Activated gamma-delta T cell treated with Interleukin-2 at 50 U/mL for 16 hours (primary cell): ENCODE results near the gene USP6.
"Not testable (repeated sequence)": the region's sequence is repeated elsewhere in the genome, so short reads cannot be mapped to it uniquely, and the experiment has no call there.

ENCODE experiments used
- DNase-seq: peaks from one replicate; pipeline ENCODE4 v3.0.0-alpha.2; 2020

USP6 gene

GRCh38 chr17:5136580-5137412 is 21.0 kb downstream of the USP6 start:
- not testable (repeated sequence) for DNase-seq

DNA sequence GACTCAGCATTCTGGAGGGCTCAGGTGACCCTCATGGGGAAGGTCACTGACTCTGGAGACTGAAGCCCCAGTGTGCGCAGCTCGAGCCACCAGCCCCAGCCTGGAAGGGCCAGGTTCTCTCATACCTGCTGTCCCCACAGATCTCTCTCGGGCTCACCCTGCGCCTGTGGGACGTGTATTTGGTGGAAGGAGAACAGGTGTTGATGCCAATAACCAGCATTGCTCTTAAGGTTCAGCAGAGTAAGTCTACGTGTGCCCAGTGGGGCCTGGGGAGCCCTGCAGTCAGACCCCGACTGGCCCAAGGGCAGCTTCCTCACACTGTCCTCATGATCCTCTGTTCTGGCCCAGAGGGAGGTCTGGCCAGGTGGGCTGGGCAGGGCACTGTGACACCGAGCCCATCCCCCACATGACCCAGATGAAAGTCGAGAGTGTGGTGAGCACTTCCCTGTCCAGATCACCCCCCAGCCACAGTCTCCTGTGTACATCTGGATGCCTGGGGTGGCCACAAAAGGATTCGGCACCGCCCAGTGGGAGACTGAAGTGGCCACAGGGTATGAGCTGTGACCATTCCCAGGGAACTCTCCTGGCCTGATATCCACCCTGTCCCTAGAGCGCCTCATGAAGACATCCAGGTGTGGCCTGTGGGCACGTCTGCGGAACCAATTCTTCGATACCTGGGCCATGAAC is 21.8 kb downstream of the USP6 start:
- DNase-seq: not testable (repeated sequence)

- not testable (repeated sequence) for DNase-seq
Measured at GRCh38 chr17:5138198-5138544, 22.3 kb downstream of the USP6 start.

DNA sequence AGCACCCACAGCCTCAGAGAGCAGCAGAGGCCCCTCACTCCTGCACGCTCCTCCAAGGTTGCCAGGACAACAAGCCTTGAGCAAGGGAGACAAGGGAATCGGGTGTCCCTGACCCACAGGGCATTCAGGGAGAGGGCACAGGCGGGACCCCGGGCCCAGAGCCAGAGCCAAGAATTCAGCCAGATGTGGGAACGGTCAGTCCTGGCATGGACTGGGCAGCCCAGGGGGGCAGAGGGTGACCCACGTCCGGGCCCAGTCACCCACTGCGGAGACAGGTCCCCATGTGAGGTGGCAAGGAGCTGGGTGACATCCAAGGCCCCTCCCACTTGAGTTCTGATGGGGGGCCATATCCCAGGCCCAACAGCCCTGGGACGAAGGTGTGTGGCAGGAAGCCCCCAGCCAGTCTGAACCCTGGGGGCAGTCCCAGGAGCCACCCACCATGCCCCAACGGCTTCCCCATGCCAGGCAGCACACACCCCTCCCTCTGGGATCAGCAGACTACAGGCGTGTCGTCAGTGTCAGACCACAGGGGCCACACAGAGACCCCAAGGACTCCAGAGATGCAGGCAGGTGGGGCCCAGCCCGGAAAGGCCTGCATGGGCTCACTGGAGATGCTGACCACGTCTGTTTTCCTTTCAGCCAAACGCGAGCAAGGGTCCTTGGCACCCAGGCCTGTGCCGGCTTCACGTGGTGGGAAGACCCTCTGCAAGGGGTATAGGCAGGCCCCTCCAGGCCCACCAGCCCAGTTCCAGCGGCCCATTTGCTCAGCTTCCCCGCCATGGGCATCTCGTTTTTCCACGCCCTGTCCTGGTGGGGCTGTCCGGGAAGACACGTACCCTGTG is 23.0 kb downstream of the USP6 start:
- no peak for DNase-seq

DNA sequence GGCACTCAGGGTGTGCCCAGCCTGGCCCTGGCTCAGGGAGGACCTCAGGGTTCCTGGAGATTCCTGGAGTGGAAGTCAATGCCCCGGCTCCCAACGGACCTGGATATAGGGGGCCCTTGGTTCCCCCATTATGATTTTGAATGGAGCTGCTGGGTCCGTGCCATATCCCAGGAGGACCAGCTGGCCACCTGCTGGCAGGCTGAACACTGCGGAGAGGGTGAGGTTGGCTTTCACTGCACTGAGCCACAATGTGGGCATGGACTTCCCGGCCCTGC is 23.6 kb downstream of the USP6 start:
- no peak for DNase-seq

DNA sequence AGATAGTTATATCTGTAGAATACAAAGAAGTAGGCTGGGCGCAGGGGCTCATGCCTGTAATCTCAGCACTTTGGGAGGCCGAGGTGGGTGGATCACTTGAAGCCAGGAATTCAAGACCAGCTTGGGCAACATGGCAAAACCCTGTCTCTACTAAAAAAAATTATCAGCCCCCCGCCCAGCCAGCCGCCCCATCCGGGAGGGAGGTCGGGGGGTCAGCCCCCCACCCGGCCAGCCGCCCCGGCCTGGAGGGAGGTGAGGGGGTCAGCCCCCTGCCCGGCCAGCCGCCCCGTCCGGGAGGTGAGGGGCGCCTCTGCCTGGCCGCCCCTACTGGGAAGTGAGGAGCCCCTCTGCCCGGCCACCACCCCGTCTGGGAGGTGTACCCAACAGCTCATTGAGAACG is 27.0 kb downstream of the USP6 start:
- not testable (repeated sequence) for DNase-seq

- not testable (repeated sequence) for DNase-seq
Measured at GRCh38 chr17:5146122-5146521, 30.3 kb downstream of the USP6 start.

DNA sequence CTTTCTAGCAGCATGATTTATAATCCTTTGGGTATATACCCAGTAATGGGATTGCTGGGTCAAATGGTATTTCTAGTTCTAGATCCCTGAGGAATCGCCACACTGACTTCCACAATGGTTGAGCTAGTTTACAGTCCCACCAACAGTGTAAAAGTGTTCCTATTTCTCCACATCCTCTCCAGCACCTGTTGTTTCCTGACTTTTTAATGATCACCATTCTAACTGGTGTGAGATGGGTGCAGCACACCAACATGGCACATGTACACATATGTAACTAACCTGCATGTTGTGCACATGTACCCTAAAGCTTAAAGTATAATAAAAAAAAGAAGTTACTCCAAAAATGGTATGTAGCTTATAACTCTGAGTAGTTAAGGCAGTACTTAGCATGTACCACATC is 44.9 kb downstream of the USP6 start:
- not testable (repeated sequence) for DNase-seq

DNA sequence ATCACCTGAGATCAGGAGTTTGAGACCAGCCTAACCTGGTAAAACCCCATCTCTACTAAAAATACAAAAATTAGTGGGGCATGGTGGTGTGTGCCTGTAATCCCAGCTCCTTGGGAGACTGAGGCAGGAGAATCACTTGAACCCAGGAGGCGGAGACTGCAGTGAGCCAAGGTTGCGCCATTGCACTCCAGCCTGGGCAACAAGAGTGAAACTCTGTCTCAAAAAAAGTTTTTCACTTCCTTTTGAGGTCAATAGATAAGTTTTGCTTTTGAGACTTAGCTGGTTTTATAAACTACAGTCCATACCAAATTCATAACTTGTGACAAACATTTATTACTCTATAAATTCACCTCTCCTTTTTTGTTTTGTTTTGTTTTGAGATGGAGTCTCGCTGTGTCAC is 46.0 kb downstream of the USP6 start:
- DNase-seq: not testable (repeated sequence)

GRCh38 chr17:5164436-5164835 is 48.6 kb downstream of the USP6 start:
- no peak for DNase-seq

DNA sequence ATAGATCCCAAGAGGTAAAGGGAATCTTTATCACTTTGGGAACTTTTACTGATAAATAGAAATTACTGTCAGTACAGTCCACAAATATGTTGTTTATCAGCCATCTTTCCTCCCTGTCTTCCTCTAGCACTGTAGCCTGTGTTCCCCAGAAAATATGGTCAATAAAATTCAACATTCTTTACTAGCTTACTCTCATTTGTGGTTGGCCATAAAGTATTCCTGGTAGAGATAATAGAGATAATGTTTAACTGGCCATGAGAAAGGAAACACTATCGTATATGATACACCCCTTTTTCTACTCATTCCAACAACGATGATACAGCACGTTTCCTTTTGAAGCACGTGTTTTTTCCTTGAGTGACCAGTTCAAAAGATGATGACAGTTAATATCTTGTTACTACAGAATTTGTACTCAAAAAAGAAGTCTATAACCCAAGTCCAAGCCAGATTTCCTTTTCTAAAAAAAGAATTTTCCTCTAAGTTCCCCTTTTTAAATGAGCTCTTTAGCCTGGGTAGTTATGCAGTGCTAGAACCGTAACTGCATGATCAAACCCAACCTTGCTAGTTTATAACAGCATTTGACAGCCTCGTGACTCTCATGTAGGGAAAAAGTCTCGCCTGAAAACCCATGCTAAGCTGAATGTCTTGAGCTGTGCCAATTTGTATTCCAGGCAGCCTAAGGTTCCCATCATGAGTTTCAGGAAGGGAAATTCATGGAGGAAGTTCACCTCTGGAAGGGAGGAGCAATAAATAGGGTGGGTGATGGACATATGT is 50.1 kb downstream of the USP6 start:
- DNase-seq: not testable (repeated sequence)

DNA sequence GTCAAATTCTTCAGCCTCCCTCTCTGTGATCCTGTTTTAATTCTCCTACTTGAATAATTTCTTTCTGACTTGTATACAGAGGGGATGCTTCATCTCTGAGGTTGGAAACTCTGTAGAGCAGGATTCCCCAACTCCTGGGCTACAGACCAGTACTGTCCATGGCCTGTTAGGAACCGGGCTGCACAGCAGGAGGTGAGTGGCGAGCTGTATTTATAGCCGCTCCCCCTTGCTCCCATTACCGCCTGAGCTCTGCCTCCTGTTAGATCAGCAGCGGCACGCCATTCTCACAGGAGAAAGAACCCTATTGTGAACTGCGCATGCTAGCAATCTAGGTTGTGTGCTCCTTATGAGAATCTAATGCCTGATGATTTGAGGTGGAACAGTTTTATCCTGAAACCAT is 59.2 kb downstream of the USP6 start:
- not testable (repeated sequence) for DNase-seq

- no peak for DNase-seq
Measured at GRCh38 chr17:5179003-5179402, 63.2 kb downstream of the USP6 start.

GRCh38 chr17:5181509-5182305 is 65.9 kb downstream of the USP6 start:
- no peak for DNase-seq

- no peak for DNase-seq
Measured at GRCh38 chr17:5182597-5183409, 67.0 kb downstream of the USP6 start.

- no peak for DNase-seq
Measured at GRCh38 chr17:5183410-5183793, 67.6 kb downstream of the USP6 start.

DNA sequence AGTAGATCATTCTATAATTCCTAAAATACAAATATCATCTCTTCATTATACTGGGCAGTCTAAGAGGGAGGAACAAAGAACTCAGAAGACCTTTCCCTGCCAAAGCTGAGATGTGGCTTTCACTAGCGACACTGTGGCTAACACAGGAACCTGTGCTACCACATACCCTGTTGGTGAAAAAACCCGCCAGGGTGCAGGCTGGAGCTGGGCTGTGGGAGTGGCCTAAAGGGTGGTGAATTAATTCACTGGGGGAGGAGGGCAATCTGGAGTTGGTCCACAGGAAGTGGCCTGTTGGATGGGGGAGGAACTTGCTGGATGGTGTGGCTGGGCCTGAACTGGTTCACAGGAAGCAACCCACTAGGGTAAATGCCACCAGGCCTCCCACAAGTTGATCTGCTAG is 68.5 kb downstream of the USP6 start:
- peak; percentile 17 for DNase-seq

- DNase-seq: peak; percentile 97
Measured at GRCh38 chr17:5191541-5192417, 75.9 kb downstream of the USP6 start, which contains the start of gene ZNF594. TSS of gene ZNF594 (minus strand) at chr17:5191868. CDS start at chr17:5184256, 7,612 bp downstream.

DNA sequence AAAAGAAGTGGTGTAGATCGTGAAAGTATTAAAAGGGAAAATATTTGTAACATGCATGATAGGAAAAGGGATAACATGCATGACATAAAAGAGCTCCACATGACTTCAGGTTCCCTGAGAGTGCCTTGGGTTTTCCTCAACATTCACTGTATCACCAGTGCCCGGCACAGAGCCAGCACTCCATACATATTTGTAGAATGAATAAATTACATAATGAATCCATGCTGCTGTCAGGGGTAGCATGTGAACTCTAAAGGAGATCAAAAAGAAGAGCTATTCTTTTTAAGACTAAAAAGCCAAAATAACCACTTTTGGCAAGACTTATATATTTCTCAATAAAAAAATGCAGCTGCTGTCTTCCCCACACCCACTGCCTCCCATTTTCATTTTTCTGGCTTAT is 78.5 kb downstream of the USP6 start:
- no peak for DNase-seq

DNA sequence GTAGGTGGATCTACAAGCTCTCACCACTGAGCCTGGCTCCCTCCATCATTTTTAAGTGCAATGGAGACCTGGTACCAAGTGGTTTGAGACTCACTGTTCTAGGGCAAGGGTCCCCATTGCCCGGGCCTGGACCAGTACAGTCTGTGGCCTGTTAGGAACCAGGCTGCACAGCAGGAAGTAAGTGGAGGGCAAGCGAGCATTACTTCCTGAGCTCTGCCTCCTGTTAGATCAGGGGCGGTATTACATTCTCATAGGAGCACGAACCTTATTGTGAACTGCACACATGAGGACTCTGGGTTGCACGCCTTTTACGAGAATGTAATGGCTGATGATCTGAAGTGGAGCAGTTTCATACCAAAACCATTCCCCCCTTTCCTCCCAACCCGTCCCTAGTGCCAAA is 82.6 kb downstream of the USP6 start:
- no peak for DNase-seq
